ENCODE measurements around the gene NUDT14.

The NUDT14 gene

GRCh38 chr14:105180592-105181548 is at the start of gene NUDT14:
Gene NUDT14 (minus strand): TSS chr14:105181312. CDS start chr14:105181209, 103 bp downstream.
- no peak for DNase-seq

GRCh38 chr14:105229099-105229655 is 48.1 kb upstream of the NUDT14 start:
- DNase-seq = no peak

GRCh38 chr14:105228562-105228961 is 47.5 kb upstream of the NUDT14 start:
- no peak for DNase-seq

- DNase-seq = no peak
These were observed 46.2 kb upstream of the NUDT14 start for GRCh38 chr14:105227346-105227745.

GRCh38 chr14:105226198-105226597 is 45.1 kb upstream of the NUDT14 start:
- DNase-seq = no peak

- no peak for DNase-seq
These were observed 43.9 kb upstream of the NUDT14 start for GRCh38 chr14:105224845-105225570.

GRCh38 chr14:105223770-105224544 is 42.8 kb upstream of the NUDT14 start:
- DNase-seq = no peak

GRCh38 chr14:105223260-105223659 is 42.1 kb upstream of the NUDT14 start:
- no peak for DNase-seq

- DNase-seq = no peak
These were observed 40.6 kb upstream of the NUDT14 start for GRCh38 chr14:105221598-105222178.

GRCh38 chr14:105220699-105221597 is 39.8 kb upstream of the NUDT14 start:
- no peak for DNase-seq

- DNase-seq = no peak
These were observed 38.6 kb upstream of the NUDT14 start for GRCh38 chr14:105219753-105220152.

- DNase-seq = no peak
These were observed 38.0 kb upstream of the NUDT14 start for GRCh38 chr14:105219043-105219612.

GRCh38 chr14:105218611-105219010 is 37.5 kb upstream of the NUDT14 start:
- no peak for DNase-seq

- no peak for DNase-seq
These were observed 36.7 kb upstream of the NUDT14 start for GRCh38 chr14:105217774-105218173.

- no peak for DNase-seq
These were observed 35.6 kb upstream of the NUDT14 start for GRCh38 chr14:105216490-105217247.

- DNase-seq = no peak
These were observed 34.5 kb upstream of the NUDT14 start for GRCh38 chr14:105215602-105216001.

- DNase-seq = no peak
These were observed 33.3 kb upstream of the NUDT14 start for GRCh38 chr14:105214324-105214915.

- DNase-seq = no peak
These were observed 32.2 kb upstream of the NUDT14 start for GRCh38 chr14:105213361-105213760.

GRCh38 chr14:105212541-105213300 is 31.6 kb upstream of the NUDT14 start:
- DNase-seq = no peak

Data from NCI-H1436 treated with DMSO at 0.1 percent for 48 hours (cell line).